Stimulated activated CD4-positive, alpha-beta T cell treated with anti-CD3 and anti-CD28 coated beads, Interleukin-1b, Interleukin-23, amount 100 ng/mL, for 48 hours (primary cell): Measurements from ENCODE around the gene KIF19.

ENCODE experiments used
- DNase-seq: peaks from one replicate; pipeline ENCODE4 v3.0.0-alpha.2; 2020

Gene KIF19

GRCh38 chr17:74305865-74306654 lies 20.0 kb upstream of the KIF19 start:
- no peak for DNase-seq

- DNase-seq = no peak
Observed at GRCh38 chr17:74307984-74308773, 17.8 kb upstream of the KIF19 start.

GRCh38 chr17:74309902-74310301 lies 16.1 kb upstream of the KIF19 start:
- no peak for DNase-seq

DNA sequence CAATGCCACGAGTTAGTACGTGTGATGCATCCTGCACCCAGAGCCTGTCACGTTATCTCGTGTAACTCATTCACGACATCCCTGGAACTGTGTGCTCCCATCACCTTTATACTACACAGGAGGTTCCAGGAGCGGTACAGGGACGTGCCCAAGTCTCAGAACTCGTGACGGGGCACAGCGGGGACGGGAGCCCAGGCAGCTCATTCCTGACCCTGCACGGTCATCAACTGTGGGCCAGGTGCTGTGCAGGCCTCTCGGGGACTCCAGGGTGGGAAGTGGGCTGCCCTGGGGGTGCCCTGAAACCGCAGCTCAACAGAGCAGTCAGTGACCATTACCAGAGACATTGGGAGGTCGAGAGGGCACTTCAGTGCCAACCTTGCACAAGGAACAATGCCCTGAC lies 11.1 kb upstream of the KIF19 start:
- no peak for DNase-seq

DNA sequence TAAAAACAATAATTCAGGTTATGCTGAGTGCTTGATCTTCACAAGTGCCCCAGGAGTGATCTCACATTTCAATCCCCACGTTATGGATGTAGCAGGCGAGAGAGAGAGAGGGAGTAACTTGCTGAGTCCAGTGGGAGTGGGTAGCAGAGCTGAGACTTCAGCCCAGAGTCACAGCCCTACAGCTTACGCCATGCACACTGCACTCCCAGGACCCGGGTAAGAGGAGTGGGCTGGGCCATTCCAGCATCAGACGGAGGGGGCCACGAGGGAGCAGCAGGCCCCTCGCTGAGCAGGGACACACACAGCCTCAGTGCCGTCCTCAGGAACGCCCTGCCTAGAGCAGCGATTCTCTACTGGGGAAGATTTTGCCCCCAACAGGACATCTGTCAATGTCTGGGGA lies 9.8 kb upstream of the KIF19 start:
- no peak for DNase-seq

DNA sequence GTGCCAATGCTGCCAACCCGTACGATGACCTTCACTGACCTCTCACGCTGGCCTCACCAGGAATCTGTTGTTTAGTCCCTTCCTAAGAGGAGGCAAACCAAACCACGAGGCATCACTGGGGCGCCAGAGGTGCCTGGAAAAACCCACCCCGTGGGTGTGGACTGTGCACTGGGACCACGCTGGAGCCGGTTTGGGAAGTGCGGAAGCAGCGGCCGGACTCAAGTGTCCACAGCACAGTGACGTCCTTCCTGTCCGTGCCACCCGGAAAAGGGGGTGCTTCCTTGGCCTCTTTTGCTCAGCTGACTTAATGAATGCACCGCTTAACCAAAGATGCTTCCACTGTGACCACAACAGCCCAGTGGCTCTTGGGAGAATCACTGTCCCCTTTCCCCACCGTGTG lies 9.0 kb upstream of the KIF19 start:
- no peak for DNase-seq

DNA sequence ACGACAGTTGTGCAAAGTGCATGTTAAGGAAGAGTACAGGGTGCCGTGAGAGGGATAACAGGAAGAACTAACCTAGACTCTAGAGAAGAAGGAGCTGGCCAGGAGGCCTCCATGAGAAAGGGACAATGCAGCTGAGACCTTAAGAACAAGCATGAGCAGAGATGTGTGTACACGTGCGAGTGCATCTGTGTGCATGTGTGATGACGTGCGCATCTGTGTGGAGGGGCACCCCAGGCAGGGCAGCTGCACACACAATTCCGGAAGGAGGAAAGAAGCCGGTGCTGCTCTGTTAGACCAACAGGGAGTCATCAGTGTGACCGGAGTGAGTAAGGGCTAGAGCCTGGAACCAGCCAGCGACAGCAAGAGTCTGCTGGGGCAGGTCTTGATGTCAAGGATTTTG lies 7.6 kb upstream of the KIF19 start:
- DNase-seq = no peak

- DNase-seq = no peak
Observed at GRCh38 chr17:74324521-74324920, 1.5 kb upstream of the KIF19 start.

- DNase-seq = no peak
Observed at GRCh38 chr17:74325376-74325742, 667 bp upstream of the KIF19 start.

DNA sequence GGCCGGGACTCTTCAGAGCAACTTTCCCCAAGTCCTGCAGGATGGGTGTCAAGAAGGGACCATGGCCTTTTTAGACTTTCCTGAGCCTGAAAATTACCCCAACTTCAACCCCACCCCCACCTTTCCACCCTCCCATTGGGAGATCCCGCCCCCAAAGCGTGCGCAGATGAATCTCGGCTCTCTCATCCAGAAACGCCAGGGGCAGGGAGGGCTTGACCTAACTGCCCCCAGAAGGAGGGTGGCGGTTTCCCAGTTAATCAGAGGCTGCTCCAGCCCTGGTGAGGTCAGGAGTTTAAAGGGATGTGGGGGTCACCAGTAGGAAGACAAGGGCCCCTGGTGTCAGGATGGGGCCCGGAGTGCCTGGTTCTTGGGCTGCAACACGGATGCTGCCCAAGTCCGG lies 480 bp downstream of the KIF19 start:
- no peak for DNase-seq

GRCh38 chr17:74328487-74328886 lies 2.5 kb downstream of the KIF19 start:
- DNase-seq = no peak

DNA sequence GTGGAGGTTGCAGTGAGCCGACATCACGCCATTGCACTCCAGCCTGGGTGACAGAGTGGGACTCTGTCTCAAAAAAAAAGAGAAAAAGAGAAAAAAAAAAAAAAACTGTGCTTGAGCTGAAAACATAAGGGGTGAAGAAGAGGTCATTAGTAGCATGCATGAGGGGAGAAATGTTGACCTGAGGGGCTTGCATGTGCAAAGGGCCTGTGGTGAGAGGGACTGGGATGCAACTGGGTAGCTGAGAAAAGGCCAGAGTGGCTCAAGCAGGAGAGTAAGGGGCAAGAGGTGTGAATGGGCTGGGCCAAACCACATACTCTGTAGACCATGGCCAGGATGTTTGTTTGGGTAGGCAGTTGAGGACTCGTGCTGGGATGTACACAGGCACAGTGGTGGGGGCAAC lies 3.4 kb downstream of the KIF19 start:
- DNase-seq = no peak

GRCh38 chr17:74330446-74330845 lies 4.4 kb downstream of the KIF19 start:
- no peak for DNase-seq

- no peak for DNase-seq
Observed at GRCh38 chr17:74332017-74332650, 6.1 kb downstream of the KIF19 start.

GRCh38 chr17:74332763-74333283 lies 6.8 kb downstream of the KIF19 start:
- DNase-seq = no peak

DNA sequence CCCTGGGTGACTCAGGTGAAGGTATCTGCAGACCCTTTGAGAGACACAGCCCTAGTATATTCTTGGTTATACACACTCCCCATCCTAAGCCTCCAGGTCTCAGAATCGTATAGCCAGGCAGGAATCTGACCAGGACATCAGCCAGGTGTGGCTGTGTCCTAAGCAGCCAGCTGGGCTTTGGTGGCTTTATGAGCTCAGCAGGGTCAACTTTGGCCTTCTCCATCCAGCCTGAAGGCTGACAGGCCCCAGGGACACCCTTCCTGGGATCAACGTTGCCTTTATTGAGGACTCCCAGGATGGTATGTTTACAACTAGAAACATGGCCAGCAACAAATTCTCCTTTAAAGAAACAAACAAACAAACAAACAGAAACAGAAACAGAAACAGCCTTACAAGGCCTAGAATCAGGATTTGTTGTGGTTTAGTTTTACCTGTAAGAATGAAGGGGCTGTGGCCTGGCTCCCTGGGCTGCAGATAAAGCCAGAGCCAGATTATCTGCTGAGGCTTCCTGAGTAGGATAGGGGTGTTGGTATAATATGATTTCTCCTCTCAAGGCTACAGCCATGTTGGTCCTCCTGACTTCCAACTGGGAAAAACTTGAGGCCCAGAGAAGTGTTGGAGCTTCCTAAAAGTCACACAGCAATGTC lies 8.5 kb downstream of the KIF19 start:
- DNase-seq = no peak

DNA sequence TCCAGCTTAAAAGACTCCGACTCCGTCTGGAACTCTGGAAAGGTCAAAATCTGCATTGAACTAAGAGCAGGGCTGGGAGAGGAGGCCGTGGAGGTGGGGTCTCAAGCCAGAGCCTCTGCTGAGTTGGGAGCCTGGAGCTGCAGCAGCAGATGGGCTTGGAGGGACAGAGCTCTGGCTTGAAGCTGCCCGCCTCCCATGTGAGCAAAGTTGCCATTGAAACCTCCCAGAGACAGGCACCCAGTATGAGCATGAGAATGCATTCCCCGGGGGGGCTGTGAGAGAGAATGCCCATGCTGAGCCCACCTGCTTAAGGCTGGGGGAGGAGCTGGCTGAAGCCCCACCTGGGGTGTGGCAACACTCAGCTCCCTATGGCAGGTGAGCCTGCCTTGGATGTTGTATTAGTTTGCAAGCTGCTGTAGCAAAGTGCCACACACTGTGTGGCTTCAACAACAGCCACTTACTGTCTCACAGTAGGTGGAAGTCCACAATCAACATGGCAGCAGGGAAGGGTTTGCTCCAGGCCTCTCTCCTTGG lies 9.6 kb downstream of the KIF19 start:
- DNase-seq = no peak

GRCh38 chr17:74336307-74336706 lies 10.3 kb downstream of the KIF19 start:
- no peak for DNase-seq

DNA sequence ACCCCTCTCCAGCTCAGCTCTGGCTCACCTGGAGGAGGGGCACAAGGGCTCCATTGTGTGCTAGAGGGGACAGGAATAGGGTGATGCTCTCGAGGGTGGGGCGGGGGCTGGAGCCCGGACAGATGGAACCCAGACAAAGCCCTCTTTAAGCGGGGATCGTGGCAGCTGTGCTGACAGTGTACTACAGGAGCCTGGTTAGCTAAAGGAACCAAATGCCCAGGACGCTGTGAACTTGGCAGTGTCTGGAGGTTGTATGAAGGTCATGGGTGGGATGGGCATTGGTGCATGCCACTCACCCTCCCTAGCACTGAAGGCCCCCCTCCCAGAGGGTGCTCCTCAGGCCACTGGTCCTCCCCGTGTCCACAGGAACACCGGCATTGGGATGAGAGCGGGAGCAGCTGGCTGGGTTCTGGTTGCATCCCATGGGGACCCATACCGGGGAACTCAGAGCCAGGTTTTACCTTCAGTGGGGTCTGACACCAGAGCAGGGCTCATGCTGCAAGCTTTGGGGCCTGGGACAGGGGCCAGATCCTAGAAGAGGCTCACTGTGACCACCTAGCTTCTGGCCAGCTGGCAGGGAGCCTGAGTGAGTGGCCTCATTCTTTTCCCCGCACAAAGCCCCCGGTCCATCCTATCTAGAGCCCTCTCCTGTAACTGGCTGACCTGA lies 11.9 kb downstream of the KIF19 start:
- no peak for DNase-seq

- DNase-seq = no peak
Observed at GRCh38 chr17:74339537-74340195, 13.6 kb downstream of the KIF19 start.

- no peak for DNase-seq
Observed at GRCh38 chr17:74340470-74341023, 14.5 kb downstream of the KIF19 start.

- no peak for DNase-seq
Observed at GRCh38 chr17:74342224-74342623, 16.2 kb downstream of the KIF19 start.
